Activated T-helper 1 cell treated with anti-CD3 and anti-CD28 coated beads, Interleukin-2, amount 50 U/mL, for 16 hours (primary cell): ENCODE data around the gene CAPZB.

ENCODE experiments used
- DNase-seq, 2 donors: peaks; one replicate each; pipeline ENCODE4 v3.0.0-alpha.2; 2020; ENCODE audit warnings: low read depth in 1 of 2, low spot score in 1 of 2

Gene CAPZB

DNA sequence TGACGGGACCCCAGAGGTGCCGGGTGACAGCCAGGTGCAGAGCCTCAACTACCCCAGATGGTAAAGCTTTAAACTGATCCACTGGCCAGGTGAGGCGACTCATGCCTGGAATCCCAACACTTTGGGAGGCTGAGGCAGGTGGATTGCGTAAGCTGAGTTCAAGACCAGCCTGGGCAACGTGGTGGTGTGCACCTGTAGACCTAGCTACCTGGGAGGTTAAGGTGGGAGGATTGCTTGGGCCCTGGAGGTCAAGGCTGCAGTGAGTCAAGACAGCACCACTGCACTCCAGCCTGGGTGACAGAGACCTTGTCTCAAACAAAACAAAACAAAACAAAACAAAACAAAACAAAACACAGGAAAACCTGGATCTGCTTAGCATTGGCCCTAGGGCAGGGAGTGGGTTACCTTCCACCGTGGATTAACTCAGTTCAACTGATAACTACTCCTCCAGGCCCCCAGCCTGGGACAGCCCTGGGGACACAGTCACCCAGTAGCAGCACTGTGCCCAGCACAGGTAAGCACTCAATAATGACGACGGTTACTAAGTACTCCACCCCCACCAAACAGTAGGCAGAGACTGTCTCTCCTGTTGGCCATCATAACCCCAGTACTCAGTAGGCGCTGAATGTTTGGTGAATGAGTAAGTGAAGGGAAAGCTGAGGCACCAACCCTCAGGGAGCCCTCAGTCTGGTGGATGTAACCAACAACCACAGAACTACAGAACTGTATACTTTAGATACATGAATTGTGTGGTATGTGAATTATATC lies 151.6 kb downstream of the CAPZB start:
- no peak for DNase-seq

- no peak for DNase-seq
Observed at GRCh38 chr1:19332832-19333231, 152.5 kb downstream of the CAPZB start.

DNA sequence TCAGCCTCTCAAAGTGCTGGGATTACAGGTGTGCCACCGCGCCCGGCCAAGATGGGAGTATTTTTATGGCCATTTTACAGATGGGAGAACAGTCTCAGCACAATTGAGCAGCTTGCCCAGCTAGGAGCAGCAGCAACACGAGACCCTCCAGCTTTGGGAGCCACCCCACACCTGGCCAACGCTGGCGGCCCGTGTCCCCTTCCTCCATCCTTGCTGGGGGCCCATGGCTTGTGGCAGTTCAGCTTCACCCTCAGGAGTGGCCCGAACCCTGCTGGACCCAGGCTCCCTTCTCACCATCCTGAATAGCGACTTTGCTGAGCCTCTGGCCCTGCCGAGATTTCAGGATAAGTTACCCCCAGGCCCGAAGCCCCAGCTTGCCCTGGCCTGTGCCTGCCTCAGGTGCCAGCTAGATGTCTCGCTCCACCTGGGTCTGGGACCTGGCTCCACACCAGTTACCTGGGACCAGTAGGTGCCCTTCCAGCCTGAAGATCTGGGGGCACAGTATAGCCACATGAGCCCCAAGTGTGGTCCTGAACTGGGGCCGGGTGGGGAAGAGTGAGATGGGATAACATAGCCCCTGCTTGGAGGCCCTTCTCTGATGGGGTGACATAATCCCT lies 154.0 kb downstream of the CAPZB start:
- no peak for DNase-seq

GRCh38 chr1:19330449-19331135 lies 154.7 kb downstream of the CAPZB start:
- DNase-seq = no peak

- DNase-seq = no peak
Observed at GRCh38 chr1:19329611-19330010, 155.7 kb downstream of the CAPZB start.

- no peak for DNase-seq
Observed at GRCh38 chr1:19329188-19329587, 156.2 kb downstream of the CAPZB start.

DNA sequence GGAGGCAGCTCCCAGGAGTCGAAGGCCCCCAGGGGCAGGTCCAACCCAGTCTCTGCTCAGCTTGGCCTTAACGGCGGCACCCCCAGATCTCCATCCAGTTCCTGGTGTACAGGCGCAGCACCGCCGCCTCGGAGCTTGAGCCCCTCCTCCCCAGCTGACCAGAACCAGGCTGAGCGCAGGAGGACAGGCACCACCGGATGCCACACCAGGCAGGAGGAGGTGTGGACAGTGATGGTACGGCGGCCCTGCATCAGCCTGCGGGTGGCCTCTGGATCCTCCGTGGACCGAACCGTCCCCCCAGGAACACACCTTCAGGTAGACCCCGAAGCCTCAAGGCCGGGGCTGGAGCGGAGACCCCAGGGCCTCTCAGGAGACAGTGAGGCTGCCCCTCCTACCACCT lies 156.9 kb downstream of the CAPZB start:
- DNase-seq = no peak

DNA sequence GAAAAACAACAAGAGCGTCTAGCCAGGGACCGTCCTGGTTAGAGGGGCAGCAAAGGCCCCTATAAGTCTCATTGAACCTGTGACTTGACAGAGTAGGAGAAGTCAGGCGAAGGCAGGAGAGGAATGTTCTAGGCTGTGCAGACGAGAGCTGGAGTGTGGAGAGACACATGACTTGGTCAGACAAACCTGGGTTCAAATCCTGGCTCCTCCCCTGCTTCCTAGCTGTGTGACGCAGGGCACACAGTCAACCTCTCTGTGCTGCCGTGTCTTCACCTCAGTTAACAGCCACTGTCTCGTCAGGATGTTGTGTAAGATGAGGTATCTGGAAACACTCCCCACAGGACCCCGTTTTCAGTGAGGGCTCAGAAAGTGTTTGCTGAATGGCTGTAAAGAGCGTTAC lies 157.6 kb downstream of the CAPZB start:
- DNase-seq = no peak

DNA sequence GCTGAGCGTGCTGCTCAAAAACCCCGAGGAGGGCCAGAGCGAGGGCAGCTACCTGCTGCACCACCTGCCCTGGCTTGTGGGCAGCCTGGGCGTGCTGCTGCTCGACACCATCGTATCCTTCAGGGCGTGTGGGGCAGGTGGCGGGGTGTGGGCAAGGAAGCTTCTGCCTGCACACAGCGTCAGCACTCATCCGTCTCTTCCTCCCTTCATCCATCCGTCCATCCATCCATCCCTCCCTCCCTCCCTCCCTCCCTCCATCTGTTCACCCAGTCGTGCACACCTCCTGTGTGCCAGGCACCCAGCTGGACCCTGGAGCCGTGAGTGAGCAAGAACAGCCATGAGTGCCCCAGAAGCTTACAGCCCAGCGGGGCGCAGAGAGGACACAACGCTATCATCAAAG lies 158.0 kb downstream of the CAPZB start:
- DNase-seq = no peak

- no peak for DNase-seq
Observed at GRCh38 chr1:19326748-19327065, 158.6 kb downstream of the CAPZB start.

DNA sequence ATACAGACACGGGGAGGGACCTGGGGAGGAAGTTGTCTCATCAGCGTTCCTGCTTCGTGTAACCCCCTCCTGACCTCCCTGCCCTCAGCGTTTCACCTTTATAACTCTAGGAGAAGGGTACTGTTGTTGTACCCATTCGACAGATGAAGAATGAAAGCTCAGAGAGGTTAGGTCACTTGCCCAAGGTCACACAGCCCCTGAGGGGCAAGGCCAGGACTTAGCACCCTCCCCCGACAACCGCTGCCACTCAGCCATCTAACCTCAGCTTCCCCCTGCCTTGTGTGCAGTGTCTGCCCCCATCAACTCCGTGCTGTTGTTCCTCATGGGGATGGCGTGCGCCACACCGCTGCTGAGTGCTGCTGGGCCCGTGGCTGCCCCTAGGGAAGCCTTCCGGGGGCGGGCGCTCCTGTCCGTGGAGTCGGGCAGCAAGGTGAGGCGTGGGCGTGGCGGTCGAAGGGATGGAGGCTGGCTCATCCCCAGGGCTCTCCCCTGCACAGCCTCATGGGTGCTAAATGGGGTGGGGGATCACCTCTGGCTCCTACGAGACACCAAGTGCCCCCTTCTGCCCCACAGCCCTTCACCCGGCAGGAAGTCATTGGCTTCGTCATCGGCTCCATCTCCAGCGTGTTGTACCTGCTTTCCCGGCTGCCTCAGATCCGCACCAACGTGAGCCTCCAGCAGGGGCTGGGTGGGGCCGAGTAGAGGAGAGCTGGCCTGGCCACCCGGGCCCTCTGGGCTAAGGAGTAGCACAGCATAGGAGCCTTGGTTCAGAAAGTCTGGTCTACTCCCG lies 159.2 kb downstream of the CAPZB start:
- no peak for DNase-seq

DNA sequence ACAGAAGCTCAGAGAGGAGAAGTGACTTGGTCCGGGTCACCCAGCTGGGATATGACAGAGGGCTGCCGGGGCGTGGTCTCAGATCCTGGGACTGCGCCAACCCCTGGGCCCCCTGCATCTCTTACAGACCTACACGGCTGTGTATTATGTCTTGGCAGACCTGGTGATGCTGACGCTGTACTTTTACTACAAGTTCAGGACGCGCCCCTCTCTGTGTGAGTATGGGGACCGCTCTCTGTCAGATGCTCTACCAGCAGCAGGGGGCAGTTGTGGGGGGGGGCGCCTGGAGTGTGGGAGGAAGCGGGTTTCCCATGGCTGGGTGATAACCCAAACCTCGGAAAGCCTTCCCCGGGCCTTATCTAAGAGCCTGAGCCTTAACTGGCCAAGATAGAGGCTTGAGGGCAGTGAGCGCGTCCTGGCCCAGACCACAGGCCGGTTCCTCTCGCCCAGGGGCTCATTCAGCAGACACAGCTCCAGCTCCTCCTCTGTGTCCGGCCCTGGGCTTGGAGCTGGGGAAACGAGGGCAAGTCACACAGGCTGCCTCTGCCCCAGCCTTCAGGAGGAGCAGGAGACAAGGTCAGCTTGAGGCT lies 159.9 kb downstream of the CAPZB start:
- no peak for DNase-seq

DNA sequence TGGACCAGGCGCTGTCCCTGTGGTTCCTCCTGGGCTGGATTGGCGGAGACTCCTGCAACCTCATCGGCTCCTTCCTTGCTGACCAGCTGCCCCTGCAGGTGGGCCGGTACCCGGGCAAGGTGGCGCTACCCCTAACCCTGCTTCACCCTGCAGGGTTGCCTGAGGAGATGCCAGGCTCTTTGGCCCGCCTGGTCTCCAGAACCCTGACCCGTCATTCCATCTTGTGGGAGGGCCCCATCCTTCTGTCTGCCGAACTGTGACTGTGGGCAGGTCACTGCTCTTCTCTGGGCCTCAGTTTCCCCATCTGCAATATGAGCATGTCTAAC lies 160.7 kb downstream of the CAPZB start:
- no peak for DNase-seq

- no peak for DNase-seq
Observed at GRCh38 chr1:19323987-19324664, 161.2 kb downstream of the CAPZB start.

- DNase-seq = no peak
Observed at GRCh38 chr1:19322481-19322880, 162.9 kb downstream of the CAPZB start.

DNA sequence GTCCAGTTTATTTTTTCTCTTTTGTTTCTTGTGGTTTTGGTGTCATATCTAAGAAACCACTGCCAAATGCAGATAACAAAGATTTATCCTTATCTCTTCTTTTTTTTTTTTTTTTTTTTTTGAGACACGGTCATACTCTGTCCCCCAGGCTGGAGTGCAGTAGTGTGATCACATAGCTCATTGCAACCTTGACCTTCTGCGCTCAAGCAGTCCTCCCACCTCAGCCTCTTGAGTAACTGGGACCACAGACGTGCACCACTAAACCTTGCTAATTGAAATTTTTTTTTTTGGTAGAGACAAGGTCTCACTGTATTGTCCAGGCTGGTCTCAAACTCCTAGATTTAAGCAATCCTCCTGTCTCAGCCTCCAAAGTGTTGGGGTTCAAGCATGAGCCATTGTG lies 164.3 kb downstream of the CAPZB start:
- DNase-seq = no peak

- DNase-seq = no peak
Observed at GRCh38 chr1:19319196-19319595, 166.1 kb downstream of the CAPZB start.

GRCh38 chr1:19317126-19317910 lies 168.0 kb downstream of the CAPZB start:
- no peak for DNase-seq

DNA sequence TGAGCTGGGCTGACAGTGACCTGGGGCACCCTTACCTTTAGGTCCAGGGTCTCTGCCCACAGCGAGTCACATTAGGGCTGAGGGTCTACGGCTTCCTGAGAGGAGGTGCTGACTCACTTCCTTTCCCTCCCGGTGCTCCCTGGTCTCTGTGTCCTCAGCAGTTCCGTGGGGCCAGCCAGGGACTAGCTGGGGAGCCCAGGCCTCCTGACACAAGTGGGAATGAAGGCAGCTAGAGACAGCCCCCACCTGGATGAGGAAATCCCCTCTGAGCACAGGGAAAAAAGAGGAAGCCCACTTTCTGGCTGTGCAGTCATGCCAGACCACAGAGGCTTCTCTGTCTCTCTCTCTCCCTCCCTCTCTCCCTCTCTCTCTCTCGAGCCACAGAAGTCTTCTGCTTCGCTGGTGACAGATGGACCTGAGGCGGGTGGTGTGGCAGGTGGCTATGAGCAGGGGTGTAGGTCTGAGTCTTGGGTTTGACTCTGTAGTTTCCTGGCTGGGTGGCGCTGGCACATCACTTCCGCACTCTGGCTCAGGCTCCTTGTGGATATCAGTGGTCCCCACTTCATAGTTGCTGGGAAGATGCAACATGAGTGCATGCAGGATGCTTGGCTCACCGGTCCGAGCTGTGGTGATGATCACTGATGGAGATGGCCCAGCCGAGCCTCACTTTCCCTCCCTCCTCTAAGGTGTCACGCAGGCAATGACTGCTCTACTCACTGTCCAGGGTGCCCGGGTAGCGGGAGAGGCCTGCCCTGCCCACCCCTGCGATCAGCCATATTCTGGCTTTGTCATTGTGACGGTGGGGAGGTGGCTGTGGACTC lies 169.8 kb downstream of the CAPZB start:
- DNase-seq = no peak
